HepG2 (cell line): Measurements from ENCODE around the gene GABRG3. TPM values are rescaled to one million over a fixed set of nuclear protein-coding genes. Genes with fewer than 3 reads are reported as not detected.

ENCODE experiments used
- ATAC-seq: fragments of 200-7000 bp; cut with Tn5 transposase; 3 replicates; pipeline ENCODE4 v1.9.1; 2020; ENCODE audit warnings: mild to moderate bottlenecking, moderate library complexity
- BruUV-seq: library from RNA; stranded (reverse); fragments of 400-500 nt; replicated peaks from 2 replicates; lab custom pipeline; 2021; lab: Mats Ljungman, UMichigan
- CTCF ChIA-PET: fragments of 300-600 bp; formaldehyde crosslinking; extraction: SDS; loops from one replicate; lab custom pipeline; 2021; ENCODE audit warnings: low total read pairs, inconsistent platforms, low intra/inter-chr PET ratio; lab: Yijun Ruan, JAX
- POLR2A ChIA-PET: fragments of 350-600 bp; sonication (Branson Sonifier 250); formaldehyde crosslinking; loops from one replicate; lab custom pipeline; 2020; ENCODE audit warnings: antibody characterized with exemption, inconsistent platforms; lab: Yijun Ruan, JAX
- DNase-seq: peaks from one replicate; pipeline ENCODE4 v3.0.0-alpha.2; 2015; ENCODE audit warnings: low spot score
- FAIRE-seq: peaks from 3 replicates; lab custom pipeline; 2011; peaks lifted over from hg19 to GRCh38; lab: Jason Lieb, UNC
- H2AFZ ChIP-seq: one replicate; pipeline ENCODE4 v1.6.1; 2011; ENCODE audit warnings: low read length, inconsistent platforms
- H3K27ac ChIP-seq: fragments of 300-600 bp; 3 replicates; pipeline ENCODE4 v1.8.0; 2011; ENCODE audit warnings: mixed run types, mild to moderate bottlenecking, mixed read lengths, low read length, inconsistent platforms; ENCODE audit not compliant: insufficient read depth; ENCODE audit errors: extremely low read length
- H3K27me3 ChIP-seq, 2 experiments: fragments of 200-600 bp in 1 of 2; 2 replicates in 1 of 2; 3 replicates in 1 of 2; pipeline versions ENCODE4 v1.6.0 to v1.8.0; 2011; ENCODE audit warnings: low read length in 2 of 2, mild to moderate bottlenecking in 2 of 2, moderate library complexity in 2 of 2, inconsistent platforms in 1 of 2; ENCODE audit not compliant: insufficient read depth in 2 of 2, control insufficient read depth in 1 of 2
- H3K36me3 ChIP-seq, 2 experiments: fragments of 200-600 bp in 1 of 2; replicated peaks in 1 of 2; 2 replicates in 1 of 2; 3 replicates in 1 of 2; pipeline versions ENCODE4 v1.5.1 to v1.8.0; 2011; ENCODE audit warnings: low read length in 2 of 2, inconsistent platforms in 1 of 2; ENCODE audit not compliant: insufficient read depth in 2 of 2, control insufficient read depth in 1 of 2
- H3K4me1 ChIP-seq: 2 replicates; pipeline ENCODE4 v1.5.1; 2012; ENCODE audit warnings: low read length, inconsistent platforms; ENCODE audit not compliant: insufficient read depth
- H3K4me2 ChIP-seq: 2 replicates; pipeline ENCODE4 v1.6.0; 2011; ENCODE audit warnings: low read depth, low read length, inconsistent platforms
- H3K4me3 ChIP-seq, 3 experiments: fragments of 200-600 bp in 1 of 3; sonication (generic), shearing (Covaris generic) in 1 of 3; replicated peaks in 1 of 3; 2 replicates each; pipeline ENCODE4 v1.5.1; 2011 to 2016; ENCODE audit warnings: low read length in 3 of 3, inconsistent platforms in 2 of 3, low read depth in 2 of 3, mild to moderate bottlenecking in 2 of 3, control low read depth in 1 of 3, mixed read lengths in 1 of 3; ENCODE audit not compliant: insufficient read depth in 1 of 3
- H3K79me2 ChIP-seq: one replicate; pipeline ENCODE4 v1.6.1; 2011; ENCODE audit warnings: low read length, inconsistent platforms; ENCODE audit not compliant: insufficient read depth
- H3K9ac ChIP-seq: 2 replicates; pipeline ENCODE4 v1.6.0; 2011; ENCODE audit warnings: mild to moderate bottlenecking, low read depth, low read length, inconsistent platforms; ENCODE audit not compliant: insufficient read depth
- H3K9me3 ChIP-seq: 2 replicates; pipeline ENCODE4 v1.5.1; 2012; ENCODE audit warnings: mild to moderate bottlenecking, low read length
- H4K20me1 ChIP-seq: 2 replicates; pipeline ENCODE4 v1.6.0; 2011; ENCODE audit warnings: inconsistent platforms, mild to moderate bottlenecking, low read length, moderate library complexity; ENCODE audit not compliant: insufficient read depth
- BHLHE40 ChIP-seq: IDR thresholded peaks from 2 replicates; pipeline ENCODE4 v1.6.1; 2011; ENCODE audit warnings: low read length, improper control_type of control experiment
- GATAD1 ChIP-seq: IDR thresholded peaks from 2 replicates; pipeline ENCODE4 v1.6.1; 2016; ENCODE audit warnings: missing genetic modification reagents, missing compliant biosample characterization
- RFX5 ChIP-seq: IDR thresholded peaks from 2 replicates; pipeline ENCODE4 v1.6.1; 2011; ENCODE audit warnings: low read depth, low read length, improper control_type of control experiment
- SRSF4 ChIP-seq: fragments of 200-400 bp; formaldehyde crosslinking; IDR thresholded peaks from one replicate; pipeline ENCODE4 v1.6.1; 2018; ENCODE audit warnings: mild to moderate bottlenecking, low read depth, low read length, moderate library complexity; ENCODE audit not compliant: poor library complexity, severe bottlenecking
- THAP11 ChIP-seq: IDR thresholded peaks from 2 replicates; pipeline ENCODE4 v1.6.1; 2016; ENCODE audit warnings: missing biosample characterization, missing genetic modification reagents
- ZFYVE20 ChIP-seq: sonication (generic); formaldehyde crosslinking; IDR thresholded peaks from 2 replicates; pipeline ENCODE4 v1.8.0; 2023; ENCODE audit warnings: low read depth, mild to moderate bottlenecking, moderate library complexity, missing genetic modification reagents, borderline replicate concordance
- ZNF34 ChIP-seq: sonication (generic); formaldehyde crosslinking; IDR thresholded peaks from 2 replicates; pipeline ENCODE4 v1.4.0; 2020; ENCODE audit warnings: mild to moderate bottlenecking, missing genetic modification reagents, borderline replicate concordance
- ZNF343 ChIP-seq: sonication (generic); formaldehyde crosslinking; IDR thresholded peaks from 2 replicates; pipeline ENCODE4 v1.4.0; 2020; ENCODE audit warnings: mild to moderate bottlenecking, missing genetic modification reagents
- ZNF776 ChIP-seq: sonication (generic); formaldehyde crosslinking; IDR thresholded peaks from 2 replicates; pipeline ENCODE4 v1.4.0; 2020; ENCODE audit warnings: mild to moderate bottlenecking, missing genetic modification reagents
- WGBS: methylation state at CpG from one replicate; pipeline ENCODE4 v1.1.6; 2017; ENCODE audit warnings: low lambda C conversion rate; 5-methylcytosine and 5-hydroxymethylcytosine counted together
- in situ Hi-C: cut with HindIII; loops from 2 replicates; pipeline ENCODE4 v1.10.0; 2017; ENCODE audit warnings: low pct_unique_long_range_greater_than_20kb; ENCODE audit not compliant: extremely low pct_ligation_motif_present
- intact Hi-C: fragments of 100-400 bp; cut with micrococcal nuclease; formaldehyde crosslinking; loops from one replicate; pipeline ENCODE4 v1.10.0; 2022; ENCODE audit not compliant: unreplicated experiment
- polyA plus RNA-seq, 8 experiments: library from polyadenylated mRNA; depleted of rRNA in 3 of 8; stranded (reverse) in 7 of 8; unstranded in 1 of 8; fragments of >200 nt; fragmentation: Illumina TruSeq in 4 of 8; extraction: Trizol in 4 of 8; gene quantifications; 2 replicates each; pipeline versions ENCODE4 v1.2.1 to v1.2.3, GENCODE V29; 2011 to 2016; ENCODE audit warnings: low read depth in 4 of 8, missing spikeins in 1 of 8, mixed read lengths in 1 of 8; ENCODE audit not compliant: insufficient read depth in 1 of 8
- total RNA-seq, 5 experiments: library from RNA; depleted of rRNA; stranded (reverse); fragments of >200 nt; fragmentation: Illumina TruSeq; extraction: Trizol; gene quantifications; 2 replicates each; pipeline ENCODE4 v1.2.3, GENCODE V29; 2016; ENCODE audit warnings: low read depth in 1 of 5
- TF ChIP-seq, protein P1 (sequence below): sonication (generic); formaldehyde crosslinking; conservative IDR thresholded peaks from 2 replicates; pipeline ENCODE4 v1.4.0; 2020; ENCODE audit warnings: mild to moderate bottlenecking, missing genetic modification reagents, moderate library complexity
- TF ChIP-seq, protein P2 (sequence below): sonication (generic); formaldehyde crosslinking; IDR thresholded peaks from 2 replicates; pipeline ENCODE4 v1.9.0; 2021; ENCODE audit warnings: missing genetic modification reagents, borderline replicate concordance
- TF ChIP-seq, protein P3 (sequence below): sonication (generic); formaldehyde crosslinking; IDR thresholded peaks from 2 replicates; pipeline ENCODE4 v1.8.1; 2023; ENCODE audit warnings: mild to moderate bottlenecking, missing genetic modification reagents

Gene GABRG3
- total and polyA plus RNA-seq, 2 of the 13 experiments (the other 11 are each of a cell fraction or from before 2014, with no cell fraction given), result not detected

DNA sequence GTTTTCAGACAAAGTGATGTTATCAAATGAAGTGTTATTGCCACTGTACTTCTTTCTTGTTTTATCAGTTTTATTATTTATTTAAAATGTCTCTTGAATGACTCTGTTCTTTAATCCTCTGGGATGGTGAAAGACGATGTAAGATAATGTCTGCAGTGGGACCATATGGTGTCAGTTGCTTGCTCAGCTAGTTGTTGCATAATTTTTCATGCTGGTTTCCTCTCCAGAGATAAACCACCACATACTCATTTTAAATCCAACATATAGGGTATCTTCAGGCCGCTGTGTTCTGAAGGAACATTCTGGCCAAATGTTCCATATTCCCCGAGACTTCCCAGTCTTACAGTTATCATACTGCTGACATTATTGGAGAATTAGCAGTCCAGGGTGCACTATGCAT lies 75.9 kb downstream of the GABRG3 start:
- CTCF ChIA-PET, result no interaction called here
- POLR2A ChIA-PET, result no interaction called here
- no TSS peak for BruUV-seq
- 9% methylated on average over 3 of the region's 3 CpGs for WGBS
- intact Hi-C loops, result no loop called here
- peaks cover 0 to 13% of the 10 kb centered on the region in 2 experiments; a peak in 2 of 5 replicates for H3K27me3 ChIP-seq
- TF ChIP-seq THAP11 (CRISPR knock-in tag) (no peak), RFX5 (no peak), ZFYVE20 (CRISPR knock-in tag) (no peak), BHLHE40 (no peak), ZNF776 (CRISPR knock-in tag) (no peak), SRSF4 (no peak), ZNF34 (no peak), GATAD1 (CRISPR knock-in tag) (no peak), ZNF343 (CRISPR knock-in tag) (no peak)
- TF ChIP-seq, protein P1, sequence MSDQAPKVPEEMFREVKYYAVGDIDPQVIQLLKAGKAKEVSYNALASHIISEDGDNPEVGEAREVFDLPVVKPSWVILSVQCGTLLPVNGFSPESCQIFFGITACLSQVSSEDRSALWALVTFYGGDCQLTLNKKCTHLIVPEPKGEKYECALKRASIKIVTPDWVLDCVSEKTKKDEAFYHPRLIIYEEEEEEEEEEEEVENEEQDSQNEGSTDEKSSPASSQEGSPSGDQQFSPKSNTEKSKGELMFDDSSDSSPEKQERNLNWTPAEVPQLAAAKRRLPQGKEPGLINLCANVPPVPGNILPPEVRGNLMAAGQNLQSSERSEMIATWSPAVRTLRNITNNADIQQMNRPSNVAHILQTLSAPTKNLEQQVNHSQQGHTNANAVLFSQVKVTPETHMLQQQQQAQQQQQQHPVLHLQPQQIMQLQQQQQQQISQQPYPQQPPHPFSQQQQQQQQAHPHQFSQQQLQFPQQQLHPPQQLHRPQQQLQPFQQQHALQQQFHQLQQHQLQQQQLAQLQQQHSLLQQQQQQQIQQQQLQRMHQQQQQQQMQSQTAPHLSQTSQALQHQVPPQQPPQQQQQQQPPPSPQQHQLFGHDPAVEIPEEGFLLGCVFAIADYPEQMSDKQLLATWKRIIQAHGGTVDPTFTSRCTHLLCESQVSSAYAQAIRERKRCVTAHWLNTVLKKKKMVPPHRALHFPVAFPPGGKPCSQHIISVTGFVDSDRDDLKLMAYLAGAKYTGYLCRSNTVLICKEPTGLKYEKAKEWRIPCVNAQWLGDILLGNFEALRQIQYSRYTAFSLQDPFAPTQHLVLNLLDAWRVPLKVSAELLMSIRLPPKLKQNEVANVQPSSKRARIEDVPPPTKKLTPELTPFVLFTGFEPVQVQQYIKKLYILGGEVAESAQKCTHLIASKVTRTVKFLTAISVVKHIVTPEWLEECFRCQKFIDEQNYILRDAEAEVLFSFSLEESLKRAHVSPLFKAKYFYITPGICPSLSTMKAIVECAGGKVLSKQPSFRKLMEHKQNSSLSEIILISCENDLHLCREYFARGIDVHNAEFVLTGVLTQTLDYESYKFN (CRISPR knock-in tag), result no peak
- TF ChIP-seq, protein P2, sequence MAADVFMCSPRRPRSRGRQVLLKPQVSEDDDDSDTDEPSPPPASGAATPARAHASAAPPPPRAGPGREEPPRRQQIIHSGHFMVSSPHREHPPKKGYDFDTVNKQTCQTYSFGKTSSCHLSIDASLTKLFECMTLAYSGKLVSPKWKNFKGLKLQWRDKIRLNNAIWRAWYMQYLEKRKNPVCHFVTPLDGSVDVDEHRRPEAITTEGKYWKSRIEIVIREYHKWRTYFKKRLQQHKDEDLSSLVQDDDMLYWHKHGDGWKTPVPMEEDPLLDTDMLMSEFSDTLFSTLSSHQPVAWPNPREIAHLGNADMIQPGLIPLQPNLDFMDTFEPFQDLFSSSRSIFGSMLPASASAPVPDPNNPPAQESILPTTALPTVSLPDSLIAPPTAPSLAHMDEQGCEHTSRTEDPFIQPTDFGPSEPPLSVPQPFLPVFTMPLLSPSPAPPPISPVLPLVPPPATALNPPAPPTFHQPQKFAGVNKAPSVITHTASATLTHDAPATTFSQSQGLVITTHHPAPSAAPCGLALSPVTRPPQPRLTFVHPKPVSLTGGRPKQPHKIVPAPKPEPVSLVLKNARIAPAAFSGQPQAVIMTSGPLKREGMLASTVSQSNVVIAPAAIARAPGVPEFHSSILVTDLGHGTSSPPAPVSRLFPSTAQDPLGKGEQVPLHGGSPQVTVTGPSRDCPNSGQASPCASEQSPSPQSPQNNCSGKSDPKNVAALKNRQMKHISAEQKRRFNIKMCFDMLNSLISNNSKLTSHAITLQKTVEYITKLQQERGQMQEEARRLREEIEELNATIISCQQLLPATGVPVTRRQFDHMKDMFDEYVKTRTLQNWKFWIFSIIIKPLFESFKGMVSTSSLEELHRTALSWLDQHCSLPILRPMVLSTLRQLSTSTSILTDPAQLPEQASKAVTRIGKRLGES (CRISPR knock-in tag), result no peak
- TF ChIP-seq, protein P3, sequence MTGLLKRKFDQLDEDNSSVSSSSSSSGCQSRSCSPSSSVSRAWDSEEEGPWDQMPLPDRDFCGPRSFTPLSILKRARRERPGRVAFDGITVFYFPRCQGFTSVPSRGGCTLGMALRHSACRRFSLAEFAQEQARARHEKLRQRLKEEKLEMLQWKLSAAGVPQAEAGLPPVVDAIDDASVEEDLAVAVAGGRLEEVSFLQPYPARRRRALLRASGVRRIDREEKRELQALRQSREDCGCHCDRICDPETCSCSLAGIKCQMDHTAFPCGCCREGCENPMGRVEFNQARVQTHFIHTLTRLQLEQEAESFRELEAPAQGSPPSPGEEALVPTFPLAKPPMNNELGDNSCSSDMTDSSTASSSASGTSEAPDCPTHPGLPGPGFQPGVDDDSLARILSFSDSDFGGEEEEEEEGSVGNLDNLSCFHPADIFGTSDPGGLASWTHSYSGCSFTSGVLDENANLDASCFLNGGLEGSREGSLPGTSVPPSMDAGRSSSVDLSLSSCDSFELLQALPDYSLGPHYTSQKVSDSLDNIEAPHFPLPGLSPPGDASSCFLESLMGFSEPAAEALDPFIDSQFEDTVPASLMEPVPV (CRISPR knock-in tag), result no peak
- in situ Hi-C loops, result no loop called here
- no peak overlapping the region for H2AFZ ChIP-seq
- H3K4me2 ChIP-seq, result no peak overlapping the region
- no peaks in the 10 kb centered on the region for H3K79me2 ChIP-seq
- DNase-seq (no peak), FAIRE-seq (no peak), ATAC-seq (no peak)
- no peak overlapping the region for H3K27ac ChIP-seq
- H3K4me3 ChIP-seq, result no peak overlapping the region
- no peaks in the 10 kb centered on the region for H4K20me1 ChIP-seq
- no peaks in the 10 kb centered on the region for H3K36me3 ChIP-seq
- no peaks in the 10 kb centered on the region for H3K9me3 ChIP-seq
- no peak overlapping the region for H3K9ac ChIP-seq
- no peaks in the 10 kb centered on the region for H3K4me1 ChIP-seq
